Measurements from ENCODE around the gene TMEM156.
A peak's percentile ranks its signal among the peaks of the same experiment; 100 is the strongest.
"Not testable (repeated sequence)": the region's sequence is repeated elsewhere in the genome, so short reads cannot be mapped to it uniquely, and the experiment has no call there.

Gene TMEM156

GRCh38 chr4:39043058-39043860, 11.1 kb upstream of the TMEM156 start:
- peak; percentile 6 for DNase-seq

DNA sequence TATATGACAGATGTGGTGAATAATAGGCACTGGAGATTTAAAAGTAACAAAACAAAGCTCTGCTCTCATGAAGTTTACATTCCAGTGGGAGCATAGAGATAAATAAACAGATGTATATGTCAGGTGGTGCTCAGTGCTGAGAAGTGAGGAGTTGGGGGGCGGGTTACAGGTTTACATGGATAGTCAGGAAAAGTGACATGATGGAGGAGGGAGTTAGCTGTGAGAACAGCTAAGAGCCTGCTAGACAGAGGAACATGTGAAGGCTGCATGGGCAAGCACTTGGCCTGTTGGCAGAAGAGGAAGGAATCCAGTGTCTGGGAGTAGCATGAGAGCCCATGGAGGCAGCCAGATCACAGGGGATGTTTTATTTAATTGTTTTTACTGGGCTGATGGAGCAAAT, 10.2 kb upstream of the TMEM156 start:
- DNase-seq, result no peak

DNA sequence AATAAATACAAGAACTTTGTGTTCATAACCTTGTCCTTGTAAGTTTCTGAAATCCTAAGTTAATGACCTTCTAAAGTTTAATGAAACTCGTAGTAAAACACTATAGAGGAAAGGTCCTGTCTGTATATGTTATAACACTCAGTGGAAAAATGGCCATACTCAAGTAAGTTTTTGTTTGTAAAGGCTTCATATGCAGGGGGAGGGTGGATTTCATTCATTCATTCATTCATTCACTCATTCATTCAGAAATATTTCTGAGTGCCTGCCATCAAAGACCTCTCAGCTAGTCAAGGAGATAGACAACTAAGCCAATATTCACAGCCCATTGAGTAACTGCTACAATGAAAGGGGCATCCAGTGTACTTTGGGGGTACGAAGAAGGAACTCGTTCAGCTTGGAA, 6.9 kb upstream of the TMEM156 start:
- no peak for DNase-seq

GRCh38 chr4:39037941-39038340, 5.7 kb upstream of the TMEM156 start:
- DNase-seq, result no peak

DNA sequence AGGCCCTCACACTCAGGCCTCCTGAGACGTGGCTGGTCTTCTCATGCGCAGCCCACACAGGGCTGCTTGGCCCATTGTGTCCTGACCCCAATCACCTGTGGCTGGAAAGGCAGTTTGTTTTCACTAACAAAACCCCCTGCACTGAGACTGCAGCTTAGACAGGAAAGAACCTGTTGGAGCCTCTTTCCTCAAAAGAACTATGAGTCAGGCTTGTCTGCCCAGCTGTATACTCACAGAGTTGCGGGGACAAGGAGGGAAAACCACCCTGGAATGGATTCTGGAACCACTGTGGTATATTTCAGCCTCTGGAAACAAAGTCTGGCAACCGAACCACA, 5.2 kb upstream of the TMEM156 start:
- no peak for DNase-seq

DNA sequence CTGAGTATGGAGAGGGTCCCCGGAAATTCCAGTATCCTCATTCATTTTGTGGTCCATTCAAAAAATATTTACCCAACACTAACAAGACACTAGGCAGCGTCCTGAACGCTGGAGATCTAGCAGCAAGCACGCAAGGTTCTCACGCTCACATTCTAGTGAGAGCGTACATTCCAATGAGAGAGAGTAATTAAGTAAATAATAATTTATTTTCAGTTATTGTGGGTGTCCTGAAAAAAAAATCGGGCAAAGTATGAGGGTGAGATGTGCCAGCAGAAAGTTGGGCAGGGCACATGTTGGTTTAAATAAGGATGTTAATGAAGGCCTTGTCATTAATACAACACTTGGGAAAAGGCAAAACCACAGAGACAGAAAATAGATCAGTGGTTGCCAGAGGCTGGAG, 4.0 kb upstream of the TMEM156 start:
- no peak for DNase-seq

- DNase-seq, result not testable (repeated sequence)
Observed at GRCh38 chr4:39031590-39032020, 604 bp downstream of the TMEM156 start.

DNA sequence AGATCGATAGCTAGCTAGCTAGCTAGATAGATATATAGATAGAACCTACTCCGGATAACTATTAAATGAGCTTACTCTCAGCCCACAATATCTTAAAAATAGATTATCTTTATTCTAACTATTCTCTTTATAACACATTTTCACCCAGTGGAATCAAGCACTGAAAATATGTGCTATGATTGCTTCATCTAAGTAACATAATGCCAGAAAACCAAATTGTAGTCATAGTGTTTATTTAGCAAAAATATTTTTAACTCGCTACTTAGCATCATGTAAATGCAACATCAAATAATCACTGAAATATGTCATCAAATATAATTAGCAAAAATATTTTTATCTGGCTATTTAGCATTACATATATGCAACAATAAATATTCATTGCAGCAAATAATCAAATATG, 1.5 kb downstream of the TMEM156 start:
- DNase-seq, result no peak

DNA sequence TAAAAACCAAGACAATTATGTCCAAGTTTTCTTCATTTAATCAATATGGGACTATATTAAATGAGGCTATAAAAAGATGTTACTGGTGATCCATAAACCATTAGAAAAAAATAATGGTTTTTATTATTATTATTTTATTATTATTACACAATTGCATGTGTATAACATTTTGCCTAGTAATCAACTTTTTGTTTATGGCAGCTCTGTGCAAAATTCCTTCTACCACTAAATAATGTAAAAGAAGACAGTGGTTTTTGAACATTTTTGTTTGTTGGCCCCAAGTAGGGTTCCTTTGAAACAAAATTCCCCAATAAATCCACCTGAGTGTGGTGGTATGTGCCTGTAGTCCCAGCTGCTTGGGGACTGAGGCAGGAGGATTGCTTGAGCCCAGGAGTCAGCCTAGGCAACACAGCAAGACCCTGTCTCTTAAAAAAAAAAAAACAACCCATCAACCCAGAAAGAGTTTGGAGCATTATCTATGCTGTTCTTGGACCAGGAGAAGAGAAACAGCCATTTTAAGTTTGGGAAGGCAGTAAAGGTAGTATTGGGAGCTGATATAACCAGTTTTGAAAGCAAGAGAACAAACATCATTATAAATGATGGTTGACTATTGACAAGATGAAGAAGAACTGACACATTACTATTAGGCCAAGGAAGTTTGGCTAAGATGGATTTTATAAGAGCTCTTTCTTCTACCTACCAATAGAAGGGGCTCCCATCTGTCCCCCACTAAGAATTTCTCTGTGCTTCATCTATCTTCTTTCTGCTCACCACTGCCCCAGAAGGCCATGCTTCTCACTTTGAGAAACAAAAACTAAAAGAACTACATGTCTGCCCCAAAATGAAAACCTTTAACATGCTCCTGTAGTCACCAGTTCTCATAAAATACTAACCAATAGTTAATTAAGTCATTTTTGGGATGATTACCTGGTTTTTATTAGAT, 2.2 kb downstream of the TMEM156 start:
- peak; percentile 22 for DNase-seq

DNA sequence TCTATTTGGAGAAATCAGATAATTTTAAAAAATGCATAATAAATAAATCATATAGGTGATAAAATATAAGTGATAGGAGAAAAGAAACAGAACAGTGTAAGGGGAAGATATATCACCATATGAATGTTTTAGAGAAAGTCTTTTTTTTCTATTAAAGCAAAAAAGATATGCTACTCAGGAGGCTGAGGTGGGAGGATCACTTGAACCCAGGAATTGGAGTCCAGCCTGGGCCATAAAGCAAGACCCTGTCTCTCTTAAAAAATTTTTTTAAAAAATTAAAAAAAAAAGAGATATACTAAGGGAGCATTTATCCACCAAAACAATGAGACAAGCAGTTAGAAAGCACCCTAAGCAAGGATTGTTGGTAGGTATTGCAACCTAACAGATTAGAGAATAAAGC, 6.1 kb downstream of the TMEM156 start:
- no peak for DNase-seq

GRCh38 chr4:39025552-39026085, 6.6 kb downstream of the TMEM156 start:
- no peak for DNase-seq

- no peak for DNase-seq
Observed at GRCh38 chr4:39024311-39024865, 7.8 kb downstream of the TMEM156 start.

DNA sequence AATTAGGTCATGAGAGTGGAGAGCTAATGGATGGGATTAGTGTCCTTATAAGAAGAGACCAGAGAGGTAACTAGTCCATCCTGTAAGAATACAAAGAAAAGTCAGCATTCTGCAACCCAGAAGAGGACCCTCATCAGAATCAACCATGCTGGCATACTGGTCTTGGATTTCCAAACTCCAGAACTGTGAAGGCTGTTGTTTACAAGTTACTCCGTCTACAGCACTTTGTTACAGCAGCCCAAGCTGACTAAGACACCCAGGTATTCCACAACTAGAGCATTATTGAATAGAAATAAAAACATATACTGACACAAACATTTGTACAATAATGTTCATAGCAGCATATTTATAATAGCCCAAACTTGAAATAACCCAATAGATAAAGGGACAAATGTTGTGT, 9.2 kb downstream of the TMEM156 start:
- DNase-seq, result no peak

- DNase-seq, result no peak
Observed at GRCh38 chr4:39022241-39022640, 10.0 kb downstream of the TMEM156 start.

GRCh38 chr4:39021631-39022030, 10.6 kb downstream of the TMEM156 start:
- DNase-seq, result no peak

DNA sequence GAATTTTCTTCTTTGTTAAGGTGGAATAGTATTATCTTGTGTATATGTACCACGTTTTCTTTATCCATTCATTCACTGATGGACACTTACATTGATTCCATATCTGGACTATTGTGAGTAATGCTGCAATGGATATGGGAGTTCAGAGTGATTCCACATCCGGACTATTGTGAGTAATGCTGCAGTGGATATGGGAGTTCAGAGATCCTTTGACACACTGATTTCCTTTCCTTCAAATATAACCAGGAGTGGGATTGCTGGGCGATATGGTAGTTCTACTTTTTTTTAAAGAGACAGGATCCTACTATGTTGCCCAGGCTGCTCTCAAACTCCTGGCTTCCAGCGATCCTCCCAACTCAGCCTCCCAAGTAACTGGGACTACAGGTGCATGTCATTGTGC, 12.1 kb downstream of the TMEM156 start:
- DNase-seq, result no peak

- no peak for DNase-seq
Observed at GRCh38 chr4:39014028-39014427, 18.2 kb downstream of the TMEM156 start.

GRCh38 chr4:39004758-39005157, 27.5 kb downstream of the TMEM156 start:
- no peak for DNase-seq

DNA sequence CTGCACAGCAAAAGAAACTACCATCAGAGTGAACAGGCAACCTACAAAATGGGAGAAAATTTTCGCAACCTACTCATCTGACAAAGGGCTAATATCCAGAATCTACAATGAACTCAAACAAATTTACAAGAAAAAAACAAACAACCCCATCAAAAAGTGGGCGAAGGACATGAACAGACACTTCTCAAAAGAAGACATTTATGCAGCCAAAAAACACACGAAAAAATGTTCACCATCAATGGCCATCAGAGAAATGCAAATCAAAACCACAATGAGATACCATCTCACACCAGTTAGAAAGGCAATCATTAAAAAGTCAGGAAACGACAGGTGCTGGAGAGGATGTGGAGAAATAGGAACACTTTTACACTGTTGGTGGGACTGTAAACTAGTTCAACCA, 30.2 kb downstream of the TMEM156 start:
- not testable (repeated sequence) for DNase-seq

DNA sequence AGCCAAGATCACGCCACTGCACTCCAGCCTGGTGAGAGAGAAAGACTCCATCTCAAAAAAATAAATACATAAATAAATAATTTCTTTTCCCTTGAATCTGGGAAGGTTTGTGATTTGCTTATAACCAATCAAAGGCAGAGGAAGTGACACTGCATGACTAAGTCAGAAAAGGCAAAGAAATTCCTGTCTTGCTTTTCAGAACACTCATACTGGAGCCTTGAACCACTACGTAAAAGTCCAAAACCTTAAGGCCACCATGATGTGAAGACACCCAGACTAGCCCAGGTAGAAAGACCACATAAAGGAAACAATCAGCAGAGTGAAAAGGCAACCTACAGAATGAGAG, 36.6 kb downstream of the TMEM156 start:
- no peak for DNase-seq

DNA sequence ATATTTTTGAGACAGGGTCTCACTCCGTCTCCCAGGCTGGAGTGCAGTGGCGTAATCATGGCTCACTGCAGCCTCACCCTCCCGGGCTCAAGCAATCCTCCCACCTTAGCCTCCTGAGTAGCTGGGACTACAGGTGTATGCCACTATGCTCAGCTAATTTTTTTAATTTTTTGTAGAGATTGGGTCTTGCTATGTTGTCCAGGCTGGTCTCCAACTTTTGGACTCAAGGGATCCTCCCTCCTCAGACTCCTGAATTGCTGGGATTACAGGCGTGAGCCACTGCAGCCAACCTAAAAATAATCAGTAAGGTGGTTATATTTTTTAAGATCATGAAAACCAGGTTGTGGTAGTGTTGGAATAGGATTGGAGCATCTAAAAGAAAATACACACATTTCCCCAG, 38.1 kb downstream of the TMEM156 start:
- DNase-seq, result no peak

DNA sequence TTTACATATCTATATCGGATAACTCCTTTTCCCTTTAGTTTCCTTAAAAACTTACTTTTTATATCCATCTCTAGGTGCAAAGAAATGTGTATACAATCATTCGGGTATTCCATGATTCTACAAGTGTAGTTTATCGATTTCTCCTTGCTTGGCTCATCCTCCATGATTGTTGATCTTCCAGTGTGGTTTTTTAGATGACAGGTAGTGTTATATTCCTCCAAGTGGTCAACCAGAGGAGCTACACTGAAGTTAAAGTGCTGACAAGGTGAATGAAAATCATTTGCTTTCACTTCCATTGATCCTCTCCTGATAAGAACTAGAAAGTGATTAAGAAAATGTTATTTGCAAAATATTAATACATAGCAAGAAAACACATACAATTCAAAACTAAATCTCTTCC, 38.5 kb downstream of the TMEM156 start:
- DNase-seq, result no peak

GRCh38 chr4:38990241-38990640, 42.0 kb downstream of the TMEM156 start:
- no peak for DNase-seq

- no peak for DNase-seq
Observed at GRCh38 chr4:38989487-38989886, 42.7 kb downstream of the TMEM156 start.
